Muscle of leg (tissue), 11 donors: ENCODE results near the gene KIF23. TPM values are rescaled to one million over a fixed set of nuclear protein-coding genes. Genes with fewer than 3 reads are reported as not detected.
"Not testable (repeated sequence)": the region's sequence is repeated elsewhere in the genome, so short reads cannot be mapped to it uniquely, and the experiment has no call there.

Source experiments
- DNase-seq: peaks from one replicate; pipeline ENCODE4 v3.0.0; 2013
- H3K27ac ChIP-seq: one replicate; pipeline ENCODE4 v1.5.1; 2013; ENCODE audit warnings: mild to moderate bottlenecking, low read length, control low read depth
- H3K27me3 ChIP-seq: one replicate; pipeline ENCODE4 v1.6.1; 2013; ENCODE audit warnings: low read length; ENCODE audit not compliant: control insufficient read depth, insufficient read depth
- H3K36me3 ChIP-seq: one replicate; pipeline ENCODE4 v1.6.1; 2013; ENCODE audit warnings: low read length; ENCODE audit not compliant: control insufficient read depth, insufficient read depth
- H3K4me1 ChIP-seq: one replicate; pipeline ENCODE4 v1.6.1; 2013; ENCODE audit warnings: low read length; ENCODE audit not compliant: control insufficient read depth, insufficient read depth
- H3K4me3 ChIP-seq: one replicate; pipeline ENCODE4 v1.5.1; 2013; ENCODE audit warnings: low read length, control low read depth
- H3K9me3 ChIP-seq: replicated peaks from 2 replicates; pipeline ENCODE4 v1.6.1; 2013; ENCODE audit warnings: low read depth, low read length; ENCODE audit not compliant: control insufficient read depth
- WGBS: methylation state at CpG from one replicate; pipeline ENCODE4 v1.1.5; 2013; ENCODE audit warnings: missing lambda C conversion rate; ENCODE audit not compliant: insufficient coverage; 5-methylcytosine and 5-hydroxymethylcytosine counted together
- polyA plus RNA-seq, 8 donors: library from polyadenylated mRNA; unstranded; fragments of 120-200 nt; gene quantifications; one replicate each; pipeline versions ENCODE4 v1.2.1 to v1.2.3, GENCODE V29; 2013; ENCODE audit warnings: inconsistent platforms in 1 of 8, low replicate concordance in 1 of 8; ENCODE audit not compliant: insufficient read length in 8 of 8, insufficient read depth in 1 of 8
- total RNA-seq: library from RNA; stranded (reverse); fragments of 120-200 nt; gene quantifications from one replicate; pipeline ENCODE4 v1.2.4, GENCODE V29; 2013

The KIF23 gene
- total and polyA plus RNA-seq, 9 donors: 16.5 to 26.9 (median 21.2) TPM

- not testable (repeated sequence) for DNase-seq, H3K9me3 ChIP-seq, H3K36me3 ChIP-seq, H3K27me3 ChIP-seq, H3K27ac ChIP-seq, H3K4me3 ChIP-seq, H3K4me1 ChIP-seq
- WGBS: 81% methylated on average over 3 of the region's 18 CpGs
Observed at GRCh38 chr15:69384066-69384465, 30.1 kb upstream of the KIF23 start.

DNA sequence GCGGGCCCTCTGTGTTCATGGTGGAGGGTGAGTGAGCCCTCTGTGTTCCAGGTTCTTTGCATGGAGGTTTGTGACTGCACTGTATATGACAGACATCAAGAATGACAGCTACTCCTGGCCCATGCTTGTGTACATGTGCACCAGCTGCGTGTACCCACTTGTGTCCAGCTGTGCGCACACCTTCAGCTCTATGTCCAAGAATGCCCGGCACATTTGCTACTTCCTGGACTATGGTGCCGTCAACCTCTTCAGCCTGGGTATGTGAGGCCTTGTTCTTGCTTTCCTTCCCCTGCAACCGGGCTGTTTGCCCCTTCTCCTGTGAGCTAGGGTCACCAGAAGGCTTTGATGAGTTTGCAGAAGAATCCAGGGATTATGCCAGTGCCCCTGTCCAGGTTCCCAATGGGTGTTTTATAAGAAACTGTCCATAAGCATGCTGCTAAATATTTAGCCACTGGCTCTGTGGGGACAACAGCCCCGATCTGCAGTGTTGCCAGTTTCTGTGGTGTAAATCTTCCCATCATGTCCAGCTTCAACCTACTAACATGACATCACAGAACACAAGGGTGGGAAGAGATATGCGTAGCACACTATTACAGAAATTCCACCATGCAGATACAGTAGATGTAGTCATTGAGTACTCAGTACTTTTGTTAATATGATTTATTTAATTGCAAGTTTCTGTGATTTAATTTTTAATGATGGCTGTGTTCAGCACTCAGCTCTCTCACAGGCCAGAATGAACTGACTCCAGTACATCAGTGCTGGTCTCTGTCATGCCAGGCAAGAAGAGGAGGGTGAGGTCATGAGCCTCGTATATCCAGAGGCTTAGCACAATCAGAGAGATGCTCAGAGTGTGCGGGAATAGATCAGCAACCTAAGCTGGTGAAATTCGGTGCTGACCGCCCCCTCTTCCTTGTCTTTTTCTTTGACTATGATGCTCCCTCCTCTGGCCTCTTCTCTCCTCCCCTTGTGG lies 29.2 kb upstream of the KIF23 start:
- 88% methylated on average over 7 of the region's 12 CpGs for WGBS
- Histone ChIP-seq H3K9me3 (no peaks in the 10 kb centered on the region), H3K4me1 (no peaks in the 10 kb centered on the region), H3K27me3 (no peaks in the 10 kb centered on the region), H3K27ac (no peak overlapping the region), H3K36me3 (no peaks in the 10 kb centered on the region), H3K4me3 (no peak overlapping the region)
- DNase-seq: no peak

DNA sequence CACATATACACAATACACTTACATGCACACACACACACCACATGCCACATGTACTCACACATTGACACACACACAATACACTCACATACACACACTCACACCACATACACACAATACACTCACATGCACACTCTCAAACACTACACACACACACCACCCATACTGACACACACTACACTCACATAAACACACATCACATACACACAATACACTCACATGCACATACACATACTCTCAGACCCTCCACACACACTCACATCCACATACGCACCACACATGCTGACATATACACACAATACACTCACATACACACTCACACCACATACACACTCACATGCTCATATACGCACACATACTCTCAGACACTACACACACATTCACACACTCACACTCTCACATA lies 28.3 kb upstream of the KIF23 start:
- no peak for DNase-seq
- no peaks in the 10 kb centered on the region for H3K27me3 ChIP-seq
- no peaks in the 10 kb centered on the region for H3K9me3 ChIP-seq
- no peak overlapping the region for H3K27ac ChIP-seq
- H3K4me3 ChIP-seq: no peak overlapping the region
- WGBS: 95% methylated on average over 2 of the region's 2 CpGs
- no peaks in the 10 kb centered on the region for H3K4me1 ChIP-seq
- H3K36me3 ChIP-seq: no peaks in the 10 kb centered on the region

DNA sequence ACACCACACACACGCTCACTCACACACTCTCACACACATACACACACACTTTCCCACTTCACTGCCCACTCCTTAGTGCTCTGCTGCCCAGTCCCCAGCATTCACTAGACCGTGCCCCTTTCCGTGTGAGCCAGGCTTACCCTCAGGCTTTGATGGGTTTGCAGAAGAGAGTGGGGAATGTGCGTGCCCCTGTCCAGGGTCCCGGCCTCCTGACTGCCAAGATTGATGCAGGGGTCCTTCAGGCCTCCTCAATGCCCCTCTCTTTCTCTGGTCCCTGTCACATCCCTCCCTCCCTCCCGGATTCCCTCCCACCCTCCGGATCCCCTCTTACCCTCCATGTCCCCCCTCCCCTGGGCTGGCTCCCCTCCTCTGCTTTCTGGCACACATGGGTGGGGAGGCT lies 27.9 kb upstream of the KIF23 start:
- Histone ChIP-seq H3K4me3 (no peak overlapping the region), H3K9me3 (no peaks in the 10 kb centered on the region), H3K27ac (no peak overlapping the region), H3K36me3 (no peaks in the 10 kb centered on the region), H3K27me3 (no peaks in the 10 kb centered on the region), H3K4me1 (no peaks in the 10 kb centered on the region)
- no peak for DNase-seq
- whole genome bisulfite sequencing: 92% methylated on average over 1 of the region's 7 CpGs

- Histone ChIP-seq H3K27ac (no peak overlapping the region), H3K9me3 (no peaks in the 10 kb centered on the region), H3K36me3 (no peaks in the 10 kb centered on the region), H3K4me3 (no peak overlapping the region), H3K4me1 (no peaks in the 10 kb centered on the region), H3K27me3 (no peaks in the 10 kb centered on the region)
- WGBS: 65% methylated on average over 6 of the region's 6 CpGs
- no peak for DNase-seq
Observed at GRCh38 chr15:69388260-69388705, 25.9 kb upstream of the KIF23 start.

GRCh38 chr15:69389426-69389825 lies 24.7 kb upstream of the KIF23 start:
- Histone ChIP-seq H3K27ac (no peak overlapping the region), H3K4me1 (peaks cover 4% of the 10 kb centered on the region), H3K27me3 (no peaks in the 10 kb centered on the region), H3K9me3 (no peaks in the 10 kb centered on the region), H3K36me3 (no peaks in the 10 kb centered on the region), H3K4me3 (no peak overlapping the region)
- WGBS: 93% methylated on average over 5 of the region's 7 CpGs
- no peak for DNase-seq

- no peak for DNase-seq
- Histone ChIP-seq H3K27me3 (peaks cover 4% of the 10 kb centered on the region), H3K36me3 (no peaks in the 10 kb centered on the region), H3K4me1 (peaks cover 9% of the 10 kb centered on the region), H3K9me3 (no peaks in the 10 kb centered on the region), H3K4me3 (no peak overlapping the region), H3K27ac (no peak overlapping the region)
- WGBS: no CpG with 5 or more reads among the region's 2 CpGs
Observed at GRCh38 chr15:69390575-69390974, 23.6 kb upstream of the KIF23 start.

GRCh38 chr15:69391046-69391757 lies 22.9 kb upstream of the KIF23 start:
- Histone ChIP-seq H3K9me3 (no peaks in the 10 kb centered on the region), H3K36me3 (no peaks in the 10 kb centered on the region), H3K27ac (no peak overlapping the region), H3K27me3 (peaks cover 4% of the 10 kb centered on the region), H3K4me1 (peaks cover 9% of the 10 kb centered on the region), H3K4me3 (no peak overlapping the region)
- 92% methylated on average over 10 of the region's 11 CpGs for WGBS
- no peak for DNase-seq

GRCh38 chr15:69392352-69392751 lies 21.8 kb upstream of the KIF23 start:
- H3K4me1 ChIP-seq: peaks cover 9% of the 10 kb centered on the region
- peaks cover 4% of the 10 kb centered on the region for H3K27me3 ChIP-seq
- no peak overlapping the region for H3K4me3 ChIP-seq
- no peaks in the 10 kb centered on the region for H3K9me3 ChIP-seq
- DNase-seq: no peak
- no peak overlapping the region for H3K27ac ChIP-seq
- WGBS: 78% methylated on average over 2 of the region's 4 CpGs
- no peaks in the 10 kb centered on the region for H3K36me3 ChIP-seq

DNA sequence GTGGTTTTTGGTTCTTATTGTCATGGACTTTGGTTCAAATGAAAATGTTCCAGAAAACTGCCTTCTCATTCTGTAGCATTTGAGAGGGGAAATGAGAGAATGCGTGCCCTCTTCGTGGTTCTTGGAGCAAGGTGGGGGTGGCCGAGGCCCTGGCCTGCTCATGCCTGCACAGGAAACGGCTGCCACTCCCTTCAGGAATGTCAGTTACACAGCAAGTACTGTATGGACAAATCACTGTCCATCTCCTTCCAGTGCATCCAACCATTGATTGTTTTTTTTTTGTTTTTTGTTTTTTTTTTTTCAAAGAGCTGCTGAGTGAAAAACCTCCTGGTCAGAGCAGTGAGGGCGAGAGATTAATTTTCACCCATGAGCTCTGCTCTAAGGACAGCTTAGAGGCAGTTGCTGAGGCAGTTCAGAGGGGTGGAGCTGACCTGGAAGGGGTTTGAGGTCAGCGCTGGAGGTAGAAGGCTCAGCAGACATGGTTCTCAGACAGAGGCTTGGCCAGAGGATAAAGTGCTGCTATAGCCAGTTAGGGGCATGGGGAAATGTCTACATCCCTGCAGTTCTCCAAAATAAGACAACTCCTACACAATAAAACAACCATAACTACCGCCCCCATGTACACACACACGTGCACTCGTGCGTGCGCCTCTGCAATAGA lies 20.2 kb upstream of the KIF23 start:
- Histone ChIP-seq H3K27ac (no peak overlapping the region), H3K4me3 (no peak overlapping the region), H3K27me3 (peaks cover 4% of the 10 kb centered on the region), H3K9me3 (no peaks in the 10 kb centered on the region), H3K4me1 (peaks cover 9% of the 10 kb centered on the region), H3K36me3 (no peaks in the 10 kb centered on the region)
- no peak for DNase-seq
- WGBS: 40% methylated on average over 10 of the region's 11 CpGs
